ENCODE data around the gene B3GALT6. TPM values are rescaled to one million over a fixed set of nuclear protein-coding genes. Genes with fewer than 3 reads are reported as not detected.

Gene B3GALT6
- 28.8 and 28.9 TPM in 2 replicates for total RNA-seq
- polyA plus RNA-seq = 36.3 and 36.9 TPM in 2 replicates

GRCh38 chr1:1232208-1232795 lies at the start of gene B3GALT6:
Gene B3GALT6, plus strand, starts transcription at chr1:1232237. Its CDS starts 42 bp downstream, at chr1:1232279.
- H3K27ac ChIP-seq = peak within 1 kb of the TSS; percentile 95
- peak within 1 kb of the TSS; percentile 47 for H2AFZ ChIP-seq
- peak within 1 kb of the TSS; percentile 91 for H3K4me2 ChIP-seq
- H3K4me3 ChIP-seq = peak within 1 kb of the TSS; percentile 86
- 42% methylated on average over 57 of the region's 100 CpGs for WGBS (ENCODE audit: low lambda C conversion rate, missing lambda C conversion rate)
- peaks cover 59% of the 10 kb centered on the region for H3K79me2 ChIP-seq
- no peak for TF ChIP-seq CTCF (IDR thresholded peaks at IDR 0.05; ENCODE audit: poor library complexity)
- no peak for TF ChIP-seq EZH2 (IDR thresholded peaks at IDR 0.05; ENCODE audit: borderline replicate concordance)
- no peaks in the 10 kb centered on the region for H3K36me3 ChIP-seq (replicated peaks; ENCODE audit: insufficient read depth, low read depth)
- no peaks in the 10 kb centered on the region for H3K9me2 ChIP-seq (replicated peaks; ENCODE audit: insufficient read depth)
- no peak for DNase-seq (ENCODE audit: low spot score)
- no peaks in the 10 kb centered on the region for H3K27me3 ChIP-seq
- no peaks in the 10 kb centered on the region for H3K9me3 ChIP-seq (ENCODE audit: low read depth)
- H3K4me1 ChIP-seq (ENCODE audit: insufficient read depth) = peaks cover 30% of the 10 kb centered on the region
- peaks cover 16% of the 10 kb centered on the region for H4K20me1 ChIP-seq (ENCODE audit: insufficient read depth, poor library complexity, severe bottlenecking)

GRCh38 chr1:1182491-1183220 lies 49.4 kb upstream of the B3GALT6 start:
- no peaks in the 10 kb centered on the region for H4K20me1 ChIP-seq (ENCODE audit: insufficient read depth, poor library complexity, severe bottlenecking)
- no peak for TF ChIP-seq EZH2 (IDR thresholded peaks at IDR 0.05; ENCODE audit: borderline replicate concordance)
- TF ChIP-seq CTCF (IDR thresholded peaks at IDR 0.05; ENCODE audit: poor library complexity) = no peak
- no peak for TF ChIP-seq EZH2phosphoT487 (IDR thresholded peaks at IDR 0.05; ENCODE audit: low read depth, severe bottlenecking, unreplicated experiment)
- H3K4me3 ChIP-seq = no peak overlapping the region
- H3K27me3 ChIP-seq = no peaks in the 10 kb centered on the region
- H2AFZ ChIP-seq = no peak overlapping the region
- no peaks in the 10 kb centered on the region for H3K79me2 ChIP-seq
- no peaks in the 10 kb centered on the region for H3K9me2 ChIP-seq (replicated peaks; ENCODE audit: insufficient read depth)
- H3K9me3 ChIP-seq (ENCODE audit: low read depth) = no peaks in the 10 kb centered on the region
- no peak overlapping the region for H3K4me2 ChIP-seq
- no peak for DNase-seq (ENCODE audit: low spot score)
- 93% methylated on average over 36 of the region's 39 CpGs for WGBS (ENCODE audit: low lambda C conversion rate, missing lambda C conversion rate)
- no peaks in the 10 kb centered on the region for H3K36me3 ChIP-seq (replicated peaks; ENCODE audit: insufficient read depth, low read depth)
- H3K27ac ChIP-seq = no peak overlapping the region
- no peaks in the 10 kb centered on the region for H3K4me1 ChIP-seq (ENCODE audit: insufficient read depth)

- no peaks in the 10 kb centered on the region for H3K4me1 ChIP-seq (ENCODE audit: insufficient read depth)
- no peak overlapping the region for H3K4me3 ChIP-seq
- no peaks in the 10 kb centered on the region for H3K9me2 ChIP-seq (replicated peaks; ENCODE audit: insufficient read depth)
- H3K36me3 ChIP-seq (replicated peaks; ENCODE audit: insufficient read depth, low read depth) = no peaks in the 10 kb centered on the region
- H3K27ac ChIP-seq = no peak overlapping the region
- 95% methylated on average over 21 of the region's 21 CpGs for WGBS (ENCODE audit: low lambda C conversion rate, missing lambda C conversion rate)
- H3K9me3 ChIP-seq (ENCODE audit: low read depth) = no peaks in the 10 kb centered on the region
- no peaks in the 10 kb centered on the region for H4K20me1 ChIP-seq (ENCODE audit: insufficient read depth, poor library complexity, severe bottlenecking)
- TF ChIP-seq EZH2 (IDR thresholded peaks at IDR 0.05; ENCODE audit: borderline replicate concordance) (no peak), EZH2phosphoT487 (IDR thresholded peaks at IDR 0.05; ENCODE audit: low read depth, severe bottlenecking, unreplicated experiment) (no peak), CTCF (IDR thresholded peaks at IDR 0.05; ENCODE audit: poor library complexity) (no peak)
- no peak for DNase-seq (ENCODE audit: low spot score)
- no peak overlapping the region for H2AFZ ChIP-seq
- no peak overlapping the region for H3K4me2 ChIP-seq
- no peaks in the 10 kb centered on the region for H3K79me2 ChIP-seq
- no peaks in the 10 kb centered on the region for H3K27me3 ChIP-seq
Measured at GRCh38 chr1:1183221-1183747, 48.8 kb upstream of the B3GALT6 start.

All from hepatocyte (in vitro differentiated cells).